GM20000 (cell line): ENCODE results near the gene TFPI2.

ENCODE experiments used
- DNase-seq: peaks from one replicate; pipeline ENCODE4 v3.0.0; 2012; ENCODE audit warnings: low spot score
- TF ChIP-seq, protein P1 (sequence below): IDR thresholded peaks from 2 replicates; pipeline ENCODE4 v1.5.1; 2012; ENCODE audit warnings: mild to moderate bottlenecking, control low read depth; ENCODE audit errors: extremely low read depth, missing control alignments

The TFPI2 gene

DNA sequence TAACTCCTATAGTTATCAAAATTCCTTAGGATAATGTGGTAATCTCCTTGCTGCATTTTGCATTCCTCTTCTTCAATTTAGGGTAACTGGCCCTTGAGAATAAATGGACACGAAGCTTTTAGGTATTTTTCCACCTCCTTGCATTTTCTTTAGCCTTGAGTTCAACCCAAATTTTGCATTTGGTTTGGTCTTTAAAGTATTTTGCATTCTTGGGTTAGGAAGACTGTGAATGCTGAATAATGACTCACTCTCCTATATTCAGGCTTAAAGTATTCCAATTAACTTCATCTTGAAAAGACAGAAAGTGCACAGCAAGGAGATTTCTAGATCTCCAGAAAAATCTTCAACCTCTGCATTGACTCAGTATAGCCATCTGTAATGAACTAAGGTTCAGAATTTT is 47.3 kb downstream of the TFPI2 start:
- DNase-seq: no peak

DNA sequence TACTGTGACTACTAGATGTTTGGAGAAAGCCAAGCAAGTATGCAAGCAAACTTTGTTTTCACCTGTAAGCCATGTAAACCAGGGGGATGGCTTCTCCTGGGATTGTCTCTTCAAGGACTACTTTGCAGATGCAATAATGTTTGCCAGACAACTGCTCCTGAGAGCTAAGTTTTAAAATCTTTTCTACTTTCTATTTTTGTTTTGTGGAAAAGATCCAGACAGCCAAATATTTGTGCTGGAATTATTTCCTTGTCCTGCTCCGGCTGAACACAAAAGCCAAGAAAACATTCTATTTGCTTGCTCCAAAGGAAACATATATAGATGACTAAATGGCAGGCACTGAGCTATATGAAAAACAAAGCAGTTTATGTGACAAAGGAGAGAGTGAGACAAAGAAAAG is 51.6 kb downstream of the TFPI2 start:
- TF ChIP-seq, protein P1, sequence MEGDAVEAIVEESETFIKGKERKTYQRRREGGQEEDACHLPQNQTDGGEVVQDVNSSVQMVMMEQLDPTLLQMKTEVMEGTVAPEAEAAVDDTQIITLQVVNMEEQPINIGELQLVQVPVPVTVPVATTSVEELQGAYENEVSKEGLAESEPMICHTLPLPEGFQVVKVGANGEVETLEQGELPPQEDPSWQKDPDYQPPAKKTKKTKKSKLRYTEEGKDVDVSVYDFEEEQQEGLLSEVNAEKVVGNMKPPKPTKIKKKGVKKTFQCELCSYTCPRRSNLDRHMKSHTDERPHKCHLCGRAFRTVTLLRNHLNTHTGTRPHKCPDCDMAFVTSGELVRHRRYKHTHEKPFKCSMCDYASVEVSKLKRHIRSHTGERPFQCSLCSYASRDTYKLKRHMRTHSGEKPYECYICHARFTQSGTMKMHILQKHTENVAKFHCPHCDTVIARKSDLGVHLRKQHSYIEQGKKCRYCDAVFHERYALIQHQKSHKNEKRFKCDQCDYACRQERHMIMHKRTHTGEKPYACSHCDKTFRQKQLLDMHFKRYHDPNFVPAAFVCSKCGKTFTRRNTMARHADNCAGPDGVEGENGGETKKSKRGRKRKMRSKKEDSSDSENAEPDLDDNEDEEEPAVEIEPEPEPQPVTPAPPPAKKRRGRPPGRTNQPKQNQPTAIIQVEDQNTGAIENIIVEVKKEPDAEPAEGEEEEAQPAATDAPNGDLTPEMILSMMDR: no peak
- DNase-seq: no peak

More for the DNA sequence above, 47.3 kb downstream of the TFPI2 start:
- TF ChIP-seq, protein P1: no peak

DNA sequence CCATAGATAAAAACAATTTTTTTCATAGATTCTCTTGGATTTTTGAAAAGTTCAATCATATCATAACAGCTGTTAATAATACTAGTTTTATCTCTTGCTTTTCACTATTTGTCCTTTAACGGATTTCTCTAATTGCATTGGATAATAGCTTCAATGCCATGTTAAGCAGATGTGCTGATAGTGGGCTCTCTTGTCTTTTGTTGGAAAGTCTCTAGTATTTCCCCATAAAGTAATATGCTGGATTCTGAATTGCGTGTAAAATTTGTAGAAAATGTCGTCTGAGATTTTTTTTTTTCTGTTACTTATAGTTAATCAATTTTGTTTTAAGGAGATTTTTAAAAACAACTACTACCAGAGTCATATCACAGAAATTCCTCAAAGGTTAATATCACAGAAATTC is 53.3 kb downstream of the TFPI2 start:
- TF ChIP-seq, protein P1: no peak

DNA sequence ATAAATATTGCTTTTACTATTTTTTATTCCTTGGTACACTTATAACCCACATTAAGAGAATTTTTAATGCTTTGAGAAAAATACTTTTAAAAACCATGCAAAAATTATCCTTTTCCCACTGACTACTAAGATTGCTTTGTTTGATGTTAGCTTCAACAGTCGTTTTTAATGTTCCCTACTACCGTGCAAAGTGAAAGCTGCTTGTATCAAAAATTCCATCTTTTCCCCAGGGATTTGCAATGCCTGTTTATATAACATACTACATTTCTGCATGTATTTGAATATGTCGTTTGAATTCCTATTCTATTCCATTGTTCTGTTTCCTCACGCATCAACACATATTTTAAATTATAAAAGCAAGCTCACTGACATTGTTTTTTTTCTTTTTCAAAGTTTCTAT is 54.4 kb downstream of the TFPI2 start:
- no peak for DNase-seq
- TF ChIP-seq, protein P1: no peak

More for the DNA sequence above, 53.3 kb downstream of the TFPI2 start:
- no peak for DNase-seq

DNA sequence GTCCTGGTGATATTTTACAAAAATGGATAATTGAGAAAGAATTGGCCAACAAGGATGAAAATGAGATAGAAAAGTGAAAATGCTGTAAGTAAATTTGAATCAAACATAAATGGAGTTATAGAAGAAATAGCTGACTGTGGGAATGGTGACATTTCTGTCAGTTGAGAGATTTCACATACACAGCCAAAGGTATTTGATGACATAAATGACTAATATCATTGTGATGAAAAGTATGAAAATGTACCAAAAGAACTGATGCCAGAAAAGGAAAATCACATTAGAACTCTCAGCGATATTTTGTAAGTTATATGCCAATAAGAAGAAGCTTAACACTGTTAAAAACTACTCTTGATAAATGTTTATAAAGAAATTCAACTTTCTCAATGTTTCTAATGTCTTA is 54.9 kb downstream of the TFPI2 start:
- DNase-seq: no peak
- TF ChIP-seq, protein P1: no peak
